Neural cell (in vitro differentiated cells): ENCODE results near the gene LRMDA. TPM values are rescaled to one million over a fixed set of nuclear protein-coding genes. Genes with fewer than 3 reads are reported as not detected.

Experiments
- H2AFZ ChIP-seq: fragments of 200-600, 300-800 bp; sonication (generic), shearing (Covaris generic); 2 replicates; pipeline ENCODE4 v1.6.0; 2014; ENCODE audit warnings: low read depth, mild to moderate bottlenecking, antibody characterized with exemption, low read length, moderate library complexity
- H3F3A ChIP-seq: fragments of 200-600 bp; shearing (Covaris generic); 2 replicates; pipeline ENCODE4 v1.6.1; 2016; ENCODE audit warnings: mild to moderate bottlenecking, moderate library complexity, mixed read lengths, antibody characterized with exemption, low read length; ENCODE audit not compliant: insufficient read depth, poor library complexity, severe bottlenecking
- H3K27ac ChIP-seq: fragments of 200-600, 300-800 bp; sonication (generic), shearing (Covaris generic); 2 replicates; pipeline ENCODE4 v1.5.1; 2014; ENCODE audit warnings: mild to moderate bottlenecking, low read length, moderate library complexity
- H3K27me3 ChIP-seq: fragments of 300-800, 200-600 bp; sonication (generic), shearing (Covaris generic); 2 replicates; pipeline ENCODE4 v1.6.0; 2014; ENCODE audit warnings: mild to moderate bottlenecking, low read depth, low read length, moderate library complexity; ENCODE audit not compliant: insufficient read depth
- H3K36me3 ChIP-seq: fragments of 300-800, 200-600 bp; sonication (generic), shearing (Covaris generic); 2 replicates; pipeline ENCODE4 v1.5.1; 2014; ENCODE audit warnings: mild to moderate bottlenecking, antibody characterized with exemption, low read length, moderate library complexity; ENCODE audit not compliant: insufficient read depth
- H3K4me2 ChIP-seq: fragments of 300-800, 200-600 bp; sonication (generic), shearing (Covaris generic); 2 replicates; pipeline ENCODE4 v1.6.0; 2014; ENCODE audit warnings: mild to moderate bottlenecking, low read length
- H3K4me3 ChIP-seq: fragments of 300-800, 200-600 bp; sonication (generic), shearing (Covaris generic); 2 replicates; pipeline ENCODE4 v1.5.1; 2014; ENCODE audit warnings: mild to moderate bottlenecking, low read length, moderate library complexity
- H3K79me2 ChIP-seq: fragments of 200-600 bp; shearing (Covaris generic); replicated peaks from 2 replicates; pipeline ENCODE4 v1.6.0; 2014; ENCODE audit warnings: mild to moderate bottlenecking, low read length, moderate library complexity; ENCODE audit not compliant: insufficient read depth
- H3K9ac ChIP-seq: fragments of 300-800, 200-600 bp; sonication (generic), shearing (Covaris generic); 2 replicates; pipeline ENCODE4 v1.6.1; 2016; ENCODE audit warnings: mild to moderate bottlenecking, low read length, mixed read lengths
- H3K9me2 ChIP-seq: fragments of 200-600 bp; shearing (Covaris generic); 2 replicates; pipeline ENCODE4 v1.6.1; 2016; ENCODE audit warnings: mild to moderate bottlenecking, low read length, mixed read lengths; ENCODE audit not compliant: insufficient read depth
- H3K9me3 ChIP-seq: fragments of 200-600, 300-800 bp; sonication (generic), shearing (Covaris generic); 2 replicates; pipeline ENCODE4 v1.6.1; 2016; ENCODE audit warnings: mild to moderate bottlenecking, mixed run types, low read length, moderate library complexity, mixed read lengths
- H4K20me1 ChIP-seq: fragments of 200-600 bp; shearing (Covaris generic); 2 replicates; pipeline ENCODE4 v1.6.1; 2016; ENCODE audit warnings: mild to moderate bottlenecking, mixed run types; ENCODE audit not compliant: insufficient read depth
- EP300 ChIP-seq: fragments of 450-650 bp; conservative IDR thresholded peaks from 2 replicates; pipeline ENCODE4 v1.6.1; 2014; ENCODE audit warnings: antibody characterized with exemption, mild to moderate bottlenecking, moderate library complexity; ENCODE audit not compliant: poor library complexity, severe bottlenecking
- EZH2 ChIP-seq: fragments of 200-600, 300-800 bp; shearing (Covaris generic), sonication (generic); IDR thresholded peaks from 2 replicates; pipeline ENCODE4 v1.6.1; 2014; ENCODE audit warnings: antibody characterized with exemption, low read length, borderline replicate concordance, mild to moderate bottlenecking; ENCODE audit not compliant: insufficient read depth, poor library complexity, severe bottlenecking
- MXI1 ChIP-seq: fragments of 450-650 bp; conservative IDR thresholded peaks from 2 replicates; pipeline ENCODE4 v1.6.1; 2014; ENCODE audit warnings: antibody characterized with exemption, mild to moderate bottlenecking; ENCODE audit not compliant: poor library complexity, severe bottlenecking
- POLR2AphosphoS5 ChIP-seq: IDR thresholded peaks from 2 replicates; pipeline ENCODE4 v1.6.1; 2012
- RAD21 ChIP-seq: fragments of 450-650 bp; conservative IDR thresholded peaks from 2 replicates; pipeline ENCODE4 v1.6.1; 2014; ENCODE audit warnings: antibody characterized with exemption, mild to moderate bottlenecking, moderate library complexity
- SMC3 ChIP-seq: fragments of 450-650 bp; conservative IDR thresholded peaks from 2 replicates; pipeline ENCODE4 v1.6.1; 2014; ENCODE audit warnings: antibody characterized with exemption, mild to moderate bottlenecking, moderate library complexity; ENCODE audit not compliant: poor library complexity
- TAF1 ChIP-seq: IDR thresholded peaks from 2 replicates; pipeline ENCODE4 v1.6.1; 2012; ENCODE audit warnings: low read depth
- polyA plus RNA-seq: library from polyadenylated mRNA; depleted of rRNA; stranded (reverse); fragments of >200 nt; gene quantifications from 2 replicates; pipeline ENCODE4 v1.2.3, GENCODE V29; 2014
- TF ChIP-seq, protein P1 (sequence below): fragments of 450-650 bp; IDR thresholded peaks from 2 replicates; pipeline ENCODE4 v1.5.1; 2014; ENCODE audit warnings: antibody characterized with exemption, mild to moderate bottlenecking, moderate library complexity; ENCODE audit not compliant: poor library complexity, severe bottlenecking
- TF ChIP-seq, protein P2 (sequence below): IDR thresholded peaks from 2 replicates; pipeline ENCODE4 v1.6.1; 2012; ENCODE audit warnings: borderline replicate concordance

The LRMDA gene
- polyA plus RNA-seq, 1 donor from 2014 or later, result 5.6 TPM

DNA sequence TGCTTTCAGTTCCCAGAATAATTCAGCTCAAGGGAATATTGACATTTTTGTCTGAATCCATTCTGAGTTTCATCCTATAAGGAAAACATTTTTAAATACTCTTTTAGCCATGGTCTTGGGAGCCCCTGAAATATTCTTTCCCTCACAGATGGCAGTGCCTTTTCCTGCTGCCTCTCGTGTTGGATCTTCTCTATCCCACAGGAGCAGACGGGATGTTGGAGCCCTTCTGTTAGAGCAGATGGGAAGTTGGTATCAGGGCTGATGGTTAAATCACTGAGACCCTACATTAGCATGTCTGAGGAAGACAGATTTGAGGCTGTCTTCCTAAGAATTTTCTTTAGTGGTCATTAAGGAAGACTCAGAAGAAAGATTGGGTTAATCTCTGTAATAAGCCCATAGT lies 737.8 kb downstream of the LRMDA start:
- H4K20me1 ChIP-seq, result no peaks in the 10 kb centered on the region
- no peak overlapping the region for H3K27ac ChIP-seq
- no peak overlapping the region for H3K4me2 ChIP-seq
- no peaks in the 10 kb centered on the region for H3F3A ChIP-seq
- no peaks in the 10 kb centered on the region for H3K79me2 ChIP-seq
- no peaks in the 10 kb centered on the region for H3K9me2 ChIP-seq
- no peaks in the 10 kb centered on the region for H3K9me3 ChIP-seq
- no peaks in the 10 kb centered on the region for H3K36me3 ChIP-seq
- H2AFZ ChIP-seq, result no peak overlapping the region
- TF ChIP-seq SMC3 (no peak), EZH2 (no peak), RAD21 (no peak), TAF1 (no peak), MXI1 (no peak), POLR2AphosphoS5 (no peak), EP300 (no peak)
- TF ChIP-seq, protein P1, sequence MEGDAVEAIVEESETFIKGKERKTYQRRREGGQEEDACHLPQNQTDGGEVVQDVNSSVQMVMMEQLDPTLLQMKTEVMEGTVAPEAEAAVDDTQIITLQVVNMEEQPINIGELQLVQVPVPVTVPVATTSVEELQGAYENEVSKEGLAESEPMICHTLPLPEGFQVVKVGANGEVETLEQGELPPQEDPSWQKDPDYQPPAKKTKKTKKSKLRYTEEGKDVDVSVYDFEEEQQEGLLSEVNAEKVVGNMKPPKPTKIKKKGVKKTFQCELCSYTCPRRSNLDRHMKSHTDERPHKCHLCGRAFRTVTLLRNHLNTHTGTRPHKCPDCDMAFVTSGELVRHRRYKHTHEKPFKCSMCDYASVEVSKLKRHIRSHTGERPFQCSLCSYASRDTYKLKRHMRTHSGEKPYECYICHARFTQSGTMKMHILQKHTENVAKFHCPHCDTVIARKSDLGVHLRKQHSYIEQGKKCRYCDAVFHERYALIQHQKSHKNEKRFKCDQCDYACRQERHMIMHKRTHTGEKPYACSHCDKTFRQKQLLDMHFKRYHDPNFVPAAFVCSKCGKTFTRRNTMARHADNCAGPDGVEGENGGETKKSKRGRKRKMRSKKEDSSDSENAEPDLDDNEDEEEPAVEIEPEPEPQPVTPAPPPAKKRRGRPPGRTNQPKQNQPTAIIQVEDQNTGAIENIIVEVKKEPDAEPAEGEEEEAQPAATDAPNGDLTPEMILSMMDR, result no peak
- TF ChIP-seq, protein P2, sequence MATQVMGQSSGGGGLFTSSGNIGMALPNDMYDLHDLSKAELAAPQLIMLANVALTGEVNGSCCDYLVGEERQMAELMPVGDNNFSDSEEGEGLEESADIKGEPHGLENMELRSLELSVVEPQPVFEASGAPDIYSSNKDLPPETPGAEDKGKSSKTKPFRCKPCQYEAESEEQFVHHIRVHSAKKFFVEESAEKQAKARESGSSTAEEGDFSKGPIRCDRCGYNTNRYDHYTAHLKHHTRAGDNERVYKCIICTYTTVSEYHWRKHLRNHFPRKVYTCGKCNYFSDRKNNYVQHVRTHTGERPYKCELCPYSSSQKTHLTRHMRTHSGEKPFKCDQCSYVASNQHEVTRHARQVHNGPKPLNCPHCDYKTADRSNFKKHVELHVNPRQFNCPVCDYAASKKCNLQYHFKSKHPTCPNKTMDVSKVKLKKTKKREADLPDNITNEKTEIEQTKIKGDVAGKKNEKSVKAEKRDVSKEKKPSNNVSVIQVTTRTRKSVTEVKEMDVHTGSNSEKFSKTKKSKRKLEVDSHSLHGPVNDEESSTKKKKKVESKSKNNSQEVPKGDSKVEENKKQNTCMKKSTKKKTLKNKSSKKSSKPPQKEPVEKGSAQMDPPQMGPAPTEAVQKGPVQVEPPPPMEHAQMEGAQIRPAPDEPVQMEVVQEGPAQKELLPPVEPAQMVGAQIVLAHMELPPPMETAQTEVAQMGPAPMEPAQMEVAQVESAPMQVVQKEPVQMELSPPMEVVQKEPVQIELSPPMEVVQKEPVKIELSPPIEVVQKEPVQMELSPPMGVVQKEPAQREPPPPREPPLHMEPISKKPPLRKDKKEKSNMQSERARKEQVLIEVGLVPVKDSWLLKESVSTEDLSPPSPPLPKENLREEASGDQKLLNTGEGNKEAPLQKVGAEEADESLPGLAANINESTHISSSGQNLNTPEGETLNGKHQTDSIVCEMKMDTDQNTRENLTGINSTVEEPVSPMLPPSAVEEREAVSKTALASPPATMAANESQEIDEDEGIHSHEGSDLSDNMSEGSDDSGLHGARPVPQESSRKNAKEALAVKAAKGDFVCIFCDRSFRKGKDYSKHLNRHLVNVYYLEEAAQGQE, result no peak
- H3K4me3 ChIP-seq, result no peak overlapping the region
- no peak overlapping the region for H3K9ac ChIP-seq
- no peaks in the 10 kb centered on the region for H3K27me3 ChIP-seq

DNA sequence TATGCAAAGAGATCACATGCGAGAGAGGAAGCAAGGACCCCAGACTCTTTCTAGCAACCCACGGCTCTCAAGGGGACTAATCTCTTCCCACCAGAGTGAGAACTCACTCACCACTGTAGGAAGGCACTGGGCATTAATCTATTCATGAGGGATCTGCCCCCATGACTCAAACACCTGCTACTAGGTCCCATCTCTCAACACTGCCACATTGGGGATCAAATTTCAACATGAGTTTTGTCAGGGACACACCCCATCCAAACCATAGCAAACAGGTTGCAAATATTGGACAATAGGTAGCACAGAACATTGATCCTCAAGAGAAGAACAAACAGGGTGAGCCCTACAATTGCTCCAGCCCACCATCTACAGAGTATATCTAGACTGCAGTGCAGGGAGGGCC lies 740.6 kb downstream of the LRMDA start:
- no peak overlapping the region for H3K4me2 ChIP-seq

More for the DNA sequence above, 740.6 kb downstream of the LRMDA start:
- Histone ChIP-seq H3K79me2 (no peaks in the 10 kb centered on the region), H3K9ac (no peak overlapping the region), H3K36me3 (no peaks in the 10 kb centered on the region), H3K9me2 (no peaks in the 10 kb centered on the region), H4K20me1 (no peaks in the 10 kb centered on the region), H3K27ac (no peak overlapping the region), H3K27me3 (no peaks in the 10 kb centered on the region), H3K4me3 (no peak overlapping the region), H3K9me3 (no peaks in the 10 kb centered on the region), H2AFZ (no peak overlapping the region), H3F3A (no peaks in the 10 kb centered on the region)
- TF ChIP-seq TAF1, result no peak
- no peak for TF ChIP-seq MXI1
- no peak for TF ChIP-seq EZH2
- no peak for TF ChIP-seq RAD21
- TF ChIP-seq POLR2AphosphoS5, result no peak
- TF ChIP-seq, protein P1, result no peak
- TF ChIP-seq SMC3, result no peak
- TF ChIP-seq EP300, result no peak
- TF ChIP-seq, protein P2, result no peak
